K562 (cell line): ENCODE measurements around the gene NCBP2. TPM values are rescaled to one million over a fixed set of nuclear protein-coding genes. Genes with fewer than 3 reads are reported as not detected.

Experiments used
- ATF4 ChIP-seq: fragments of 450-650 bp; formaldehyde crosslinking; IDR thresholded peaks from 2 replicates; pipeline ENCODE4 v1.4.0; 2022; ENCODE audit warnings: mild to moderate bottlenecking, moderate library complexity
- BMI1 ChIP-seq: fragments of 150-350 bp; IDR thresholded peaks from 2 replicates; pipeline ENCODE4 v1.6.1; 2014; ENCODE audit warnings: low read length
- BRD4 ChIP-seq: fragments of 200-600 bp; sonication (generic); IDR thresholded peaks from 2 replicates; pipeline ENCODE4 v1.6.1; 2017; ENCODE audit warnings: inconsistent platforms
- CCAR2 ChIP-seq: fragments of 200-400 bp; formaldehyde crosslinking; IDR thresholded peaks from 2 replicates; pipeline ENCODE4 v1.6.1; 2017; ENCODE audit warnings: mild to moderate bottlenecking, low read depth, low read length
- CCNT2 ChIP-seq: IDR thresholded peaks from 2 replicates; pipeline ENCODE4 v1.6.1; 2011; ENCODE audit warnings: borderline replicate concordance, low read depth, mild to moderate bottlenecking, moderate library complexity, mixed read lengths, low read length; ENCODE audit not compliant: insufficient read length; ENCODE audit errors: extremely low read depth
- ESRRB ChIP-seq: fragments of 250-450 bp; sonication (Bioruptor Pico); IDR thresholded peaks from 2 replicates; pipeline ENCODE4 v1.5.0; 2020; ENCODE audit warnings: mild to moderate bottlenecking, moderate library complexity, borderline replicate concordance
- HDAC3 ChIP-seq: fragments of 450-650 bp; IDR thresholded peaks from 2 replicates; pipeline ENCODE4 v1.6.1; 2018; ENCODE audit warnings: borderline replicate concordance, mild to moderate bottlenecking, moderate library complexity; ENCODE audit not compliant: partially characterized antibody
- HINFP ChIP-seq: fragments of 450-650 bp; conservative IDR thresholded peaks from 2 replicates; pipeline ENCODE4 v1.6.1; 2016; ENCODE audit warnings: missing genetic modification characterization, low read depth, mild to moderate bottlenecking, control low read depth, missing compliant biosample characterization
- HMBOX1 ChIP-seq: sonication (generic); IDR thresholded peaks from 2 replicates; pipeline ENCODE4 v1.6.1; 2016
- KDM4B ChIP-seq, 2 experiments: fragments of 450-650 bp in 1 of 2; sonication (generic) in 1 of 2; IDR thresholded peaks; 2 replicates each; pipeline ENCODE4 v1.6.1; 2016 to 2017; ENCODE audit warnings: borderline replicate concordance in 2 of 2, antibody characterized with exemption in 1 of 2, low read depth in 1 of 2, mild to moderate bottlenecking in 1 of 2
- MCM7 ChIP-seq, 2 experiments: fragments of 450-650 bp; IDR thresholded peaks; 2 replicates each; pipeline ENCODE4 v1.6.1; 2016 to 2018
- POLR3A ChIP-seq: IDR thresholded peaks from 2 replicates; pipeline ENCODE4 v1.6.1; 2011; ENCODE audit warnings: borderline replicate concordance, mild to moderate bottlenecking, moderate library complexity; ENCODE audit not compliant: insufficient read length, insufficient read depth; ENCODE audit errors: extremely low read depth
- PRMT5 ChIP-seq: sonication (generic); formaldehyde crosslinking; IDR thresholded peaks from 2 replicates; pipeline ENCODE4 v1.5.0; 2020; ENCODE audit warnings: missing genetic modification reagents
- SMC3 ChIP-seq: conservative IDR thresholded peaks from 2 replicates; pipeline ENCODE4 v1.6.1; 2011; ENCODE audit warnings: low read depth, low read length, improper control_type of control experiment; ENCODE audit not compliant: insufficient read depth
- TFAP4 ChIP-seq: sonication (generic); formaldehyde crosslinking; IDR thresholded peaks from 2 replicates; pipeline ENCODE4 v1.8.0; 2022; ENCODE audit warnings: missing genetic modification reagents, mild to moderate bottlenecking, moderate library complexity, borderline replicate concordance
- TRIM28 ChIP-seq: fragments of 450-650 bp; IDR thresholded peaks from 2 replicates; pipeline ENCODE4 v1.6.1; 2017
- polyA plus RNA-seq, 8 experiments: library from polyadenylated mRNA; depleted of rRNA in 4 of 8; stranded (reverse) in 5 of 8; unstranded in 3 of 8; fragments of >200 nt; fragmentation: Nextera tagmentation in 2 of 8; fragmentation: Illumina TruSeq in 1 of 8; extraction: Ambion mirVana in 2 of 8; extraction: Trizol in 1 of 8; gene quantifications; 2 replicates each; pipeline versions ENCODE4 v1.2.1 to v1.2.3, GENCODE V29; 2011 to 2014; ENCODE audit warnings: inconsistent platforms in 1 of 8, missing spikeins in 1 of 8
- total RNA-seq, 7 experiments: library from RNA; depleted of rRNA in 6 of 7; stranded (reverse); fragments of >200 nt in 6 of 7; fragmentation: Illumina TruSeq in 2 of 7; extraction: Trizol in 2 of 7; gene quantifications; 2 replicates each; pipeline versions ENCODE4 v1.2.1 to v1.2.3, GENCODE V29; 2011 to 2021; ENCODE audit warnings: low replicate concordance in 1 of 7
- TF ChIP-seq, protein P1 (sequence below): sonication (generic); formaldehyde crosslinking; IDR thresholded peaks from 2 replicates; pipeline ENCODE4 v1.8.1; 2023; ENCODE audit warnings: mild to moderate bottlenecking, missing genetic modification reagents
- TF ChIP-seq, protein P2 (sequence below): sonication (generic); formaldehyde crosslinking; IDR thresholded peaks from 2 replicates; pipeline ENCODE4 v1.8.0; 2022; ENCODE audit warnings: missing genetic modification reagents, mild to moderate bottlenecking, borderline replicate concordance
- TF ChIP-seq, protein P3 (sequence below): fragments of 450-650 bp; IDR thresholded peaks from 2 replicates; pipeline ENCODE4 v1.6.1; 2016; ENCODE audit warnings: missing biosample characterization, missing genetic modification characterization

Gene NCBP2
- total and polyA plus RNA-seq, 9 of the 15 experiments (the other 6 are each of a cell fraction or from before 2014, with no cell fraction given), result 56.4 to 102 (median 82.3) TPM

GRCh38 chr3:196988241-196989029 is 46.1 kb upstream of the NCBP2 start (continued):
- no peak for TF ChIP-seq MCM7 (IDR thresholded peaks at IDR 0.05)
- TF ChIP-seq ATF4, result no peak
- TF ChIP-seq TRIM28, result peak; percentile 75; the same call in 1 of the 2 replicates
- TF ChIP-seq BRD4, result no peak
- TF ChIP-seq TFAP4 (CRISPR knock-in tag), result peak; percentile 89
- TF ChIP-seq, protein P1, sequence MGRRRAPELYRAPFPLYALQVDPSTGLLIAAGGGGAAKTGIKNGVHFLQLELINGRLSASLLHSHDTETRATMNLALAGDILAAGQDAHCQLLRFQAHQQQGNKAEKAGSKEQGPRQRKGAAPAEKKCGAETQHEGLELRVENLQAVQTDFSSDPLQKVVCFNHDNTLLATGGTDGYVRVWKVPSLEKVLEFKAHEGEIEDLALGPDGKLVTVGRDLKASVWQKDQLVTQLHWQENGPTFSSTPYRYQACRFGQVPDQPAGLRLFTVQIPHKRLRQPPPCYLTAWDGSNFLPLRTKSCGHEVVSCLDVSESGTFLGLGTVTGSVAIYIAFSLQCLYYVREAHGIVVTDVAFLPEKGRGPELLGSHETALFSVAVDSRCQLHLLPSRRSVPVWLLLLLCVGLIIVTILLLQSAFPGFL (CRISPR knock-in tag), result 0 out of 2 replicates have a peak, but pooled peaks have one; percentile 96
- TF ChIP-seq, protein P2, sequence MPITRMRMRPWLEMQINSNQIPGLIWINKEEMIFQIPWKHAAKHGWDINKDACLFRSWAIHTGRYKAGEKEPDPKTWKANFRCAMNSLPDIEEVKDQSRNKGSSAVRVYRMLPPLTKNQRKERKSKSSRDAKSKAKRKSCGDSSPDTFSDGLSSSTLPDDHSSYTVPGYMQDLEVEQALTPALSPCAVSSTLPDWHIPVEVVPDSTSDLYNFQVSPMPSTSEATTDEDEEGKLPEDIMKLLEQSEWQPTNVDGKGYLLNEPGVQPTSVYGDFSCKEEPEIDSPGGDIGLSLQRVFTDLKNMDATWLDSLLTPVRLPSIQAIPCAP (CRISPR knock-in tag), result no peak
- TF ChIP-seq, protein P3, sequence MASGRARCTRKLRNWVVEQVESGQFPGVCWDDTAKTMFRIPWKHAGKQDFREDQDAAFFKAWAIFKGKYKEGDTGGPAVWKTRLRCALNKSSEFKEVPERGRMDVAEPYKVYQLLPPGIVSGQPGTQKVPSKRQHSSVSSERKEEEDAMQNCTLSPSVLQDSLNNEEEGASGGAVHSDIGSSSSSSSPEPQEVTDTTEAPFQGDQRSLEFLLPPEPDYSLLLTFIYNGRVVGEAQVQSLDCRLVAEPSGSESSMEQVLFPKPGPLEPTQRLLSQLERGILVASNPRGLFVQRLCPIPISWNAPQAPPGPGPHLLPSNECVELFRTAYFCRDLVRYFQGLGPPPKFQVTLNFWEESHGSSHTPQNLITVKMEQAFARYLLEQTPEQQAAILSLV, result no peak
- 0 out of 2 replicates have a peak, but pooled peaks have one; percentile 45 for TF ChIP-seq HMBOX1
- no peak for TF ChIP-seq KDM4B (IDR thresholded peaks at IDR 0.05; ENCODE audit: borderline replicate concordance in 2 of 2, low read depth in 1 of 2)
- TF ChIP-seq PRMT5 (CRISPR knock-in tag), result no peak
- TF ChIP-seq HINFP (tag), result no peak
- TF ChIP-seq SMC3, result peak; percentile 7; the same call in 1 of the 2 replicates
- no peak for TF ChIP-seq CCAR2
- TF ChIP-seq POLR3A, result no peak
- no peak for TF ChIP-seq BMI1
- no peak for TF ChIP-seq ESRRB
- peak; percentile 92 for TF ChIP-seq CCNT2
- peak; percentile 69 for TF ChIP-seq HDAC3
